Activated naive CD4-positive, alpha-beta T cell treated with anti-CD3 and anti-CD28 coated beads, Interleukin-2, amount 50 U/mL, for 72 hours (primary cell): ENCODE results near the gene SOX21. TPM values are rescaled to one million over a fixed set of nuclear protein-coding genes. Genes with fewer than 3 reads are reported as not detected.
A peak's percentile ranks its signal among the peaks of the same experiment; 100 is the strongest.
"Not testable (repeated sequence)": the region's sequence is repeated elsewhere in the genome, so short reads cannot be mapped to it uniquely, and the experiment has no call there.

Source experiments
- ATAC-seq, 2 donors: fragments of 150-1000 bp; cut with Tn5 transposase; 2 replicates each; pipeline ENCODE4 v1.10.0; 2021; ENCODE audit warnings: mild to moderate bottlenecking in 2 of 2, moderate library complexity in 2 of 2
- DNase-seq, 2 donors: peaks; one replicate each; pipeline ENCODE4 v3.0.0; 2021 to 2022; ENCODE audit warnings: low spot score in 2 of 2
- H3K27ac Mint-ChIP-seq, 2 donors: one replicate each; pipeline ENCODE4 v1.8.0; 2022; ENCODE audit warnings: mild to moderate bottlenecking in 2 of 2, mixed read lengths in 2 of 2
- H3K36me3 Mint-ChIP-seq, 2 donors: one replicate each; pipeline ENCODE4 v1.8.0; 2022; ENCODE audit warnings: mixed read lengths in 2 of 2
- H3K9me3 Mint-ChIP-seq, 2 donors: one replicate each; pipeline ENCODE4 v1.8.0; 2022; ENCODE audit warnings: mixed read lengths in 2 of 2
- total RNA-seq, 2 donors: library from RNA; stranded (reverse); gene quantifications; one replicate each; pipeline ENCODE4 v1.2.3, GENCODE V29; 2022

SOX21 gene
- total RNA-seq: not detected

DNA sequence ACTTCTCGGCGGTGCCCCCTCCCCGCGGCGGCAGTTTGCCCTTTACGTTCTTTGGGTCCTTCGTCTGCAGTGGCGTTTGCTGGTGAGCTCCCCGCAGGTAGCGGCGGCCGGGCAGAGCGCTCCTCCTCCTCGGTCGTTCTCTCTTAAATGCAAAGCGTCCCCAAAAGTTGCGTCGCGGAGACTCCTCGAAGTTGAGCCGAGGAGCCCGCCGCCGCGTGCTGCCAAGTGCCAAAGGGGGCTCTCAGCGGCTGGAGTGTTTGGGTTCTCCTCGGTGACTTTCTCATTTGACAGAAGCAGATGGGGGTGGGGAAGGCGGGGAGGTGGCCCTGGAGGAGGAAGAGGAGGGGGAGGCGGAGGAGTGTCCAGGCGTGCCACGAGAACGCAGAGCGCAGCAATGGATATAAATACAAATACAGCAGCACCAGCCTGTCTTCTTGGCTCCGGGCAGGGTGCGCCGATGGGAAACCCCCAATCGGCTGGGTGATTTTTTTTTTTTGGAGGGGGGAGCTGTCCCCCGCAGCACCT, at the start of gene SOX21:
TSS of gene SOX21 (minus strand) at position 259 of the 525 bp plus-strand sequence. CDS start 496 bp downstream, outside the sequence.
- DNase-seq: no peak
- peaks cover 0 to 4% of the 10 kb centered on the region in 2 donors for H3K9me3 Mint-ChIP-seq
- peak in 1 of 2 donors; percentile 19 for ATAC-seq
- H3K36me3 Mint-ChIP-seq: peaks cover 0 to 17% of the 10 kb centered on the region in 2 donors
- no peak within 1 kb of the TSS for H3K27ac Mint-ChIP-seq

DNA sequence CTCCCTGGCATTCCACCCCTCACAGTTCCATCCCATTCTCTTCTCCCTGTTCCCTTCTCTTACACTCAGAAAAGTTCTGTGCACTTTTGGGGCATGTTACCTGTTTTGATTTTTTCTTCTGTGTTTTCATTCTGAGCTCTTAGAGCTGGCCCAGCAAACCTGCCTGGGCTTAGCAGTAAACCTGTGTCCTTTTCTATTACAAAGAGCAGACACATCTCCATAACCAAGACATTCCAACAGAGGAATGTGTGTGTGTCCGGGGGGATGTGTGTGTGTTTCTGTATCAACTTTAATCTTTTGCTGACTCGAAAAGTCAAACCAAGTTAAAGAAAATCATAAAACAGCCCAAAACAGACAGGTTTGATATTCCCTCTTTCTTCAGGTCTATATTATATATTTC, 49.1 kb upstream of the SOX21 start:
- DNase-seq: no peak
- peaks cover 3% of the 10 kb centered on the region in 2 donors for H3K9me3 Mint-ChIP-seq
- ATAC-seq: no peak
- H3K27ac Mint-ChIP-seq: no peak overlapping the region
- no peaks in the 10 kb centered on the region for H3K36me3 Mint-ChIP-seq

DNA sequence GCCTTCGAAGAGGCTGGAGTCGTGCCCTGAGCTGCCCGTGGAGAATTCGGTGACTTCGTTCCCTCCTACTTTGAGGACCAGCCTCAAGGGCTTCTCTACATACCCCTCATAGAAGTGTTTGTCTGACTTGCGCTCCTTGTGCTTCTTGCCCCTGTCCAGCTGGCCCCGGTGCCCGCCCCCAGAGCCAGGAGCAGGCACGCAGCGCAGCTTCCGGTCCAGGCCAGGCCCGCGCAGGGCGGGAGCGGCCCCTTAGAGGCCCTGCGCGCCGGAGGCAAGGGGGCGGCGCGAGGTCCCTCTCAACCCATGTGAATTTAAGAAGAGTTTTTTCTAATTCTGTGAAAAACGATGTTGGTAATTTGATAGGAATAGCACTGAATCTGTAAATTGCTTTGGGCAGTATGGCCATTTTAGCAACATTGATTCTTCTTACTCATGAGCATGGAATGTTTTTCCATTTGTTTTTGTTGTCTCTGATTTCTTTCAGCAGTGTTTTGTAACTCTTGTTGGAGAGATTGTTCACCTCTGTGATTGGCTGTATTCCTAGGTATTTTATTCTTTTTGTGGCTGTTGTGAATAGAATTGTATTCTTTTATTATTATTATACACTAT, 46.9 kb upstream of the SOX21 start:
- ATAC-seq (no peak), DNase-seq (no peak)
- Mint-ChIP-seq H3K36me3 (no peaks in the 10 kb centered on the region), H3K27ac (no peak overlapping the region), H3K9me3 (peaks cover 0 to 3% of the 10 kb centered on the region in 2 donors)

DNA sequence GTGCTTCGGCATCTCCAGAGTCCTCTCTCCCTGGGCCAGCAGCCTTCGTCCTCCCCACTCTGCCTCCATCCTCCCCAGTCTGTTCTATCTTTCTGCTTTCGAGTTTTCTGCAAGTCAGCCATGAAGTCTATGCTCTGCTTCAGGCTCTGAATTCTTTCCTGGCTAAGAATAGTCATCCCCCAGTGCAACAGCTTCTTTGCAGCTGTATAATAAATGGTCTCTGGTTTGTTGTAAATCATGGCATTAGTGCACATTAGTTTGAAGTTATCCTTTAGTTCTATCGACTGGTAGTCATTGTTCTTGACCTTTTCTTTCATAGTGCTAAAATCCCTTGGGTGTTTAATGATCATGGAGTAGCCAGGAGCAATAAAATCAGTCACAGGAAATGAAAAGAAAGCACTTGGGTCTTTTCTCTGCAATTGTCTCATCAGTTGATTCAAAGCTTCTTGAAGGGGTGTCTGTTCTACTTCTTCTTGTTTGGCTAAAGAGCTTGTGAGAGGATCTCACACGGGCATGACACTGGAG, 46.2 kb upstream of the SOX21 start:
- ATAC-seq (no peak), DNase-seq (no peak)
- Mint-ChIP-seq H3K27ac (no peak overlapping the region), H3K36me3 (no peaks in the 10 kb centered on the region), H3K9me3 (peaks cover 0 to 3% of the 10 kb centered on the region in 2 donors)

DNA sequence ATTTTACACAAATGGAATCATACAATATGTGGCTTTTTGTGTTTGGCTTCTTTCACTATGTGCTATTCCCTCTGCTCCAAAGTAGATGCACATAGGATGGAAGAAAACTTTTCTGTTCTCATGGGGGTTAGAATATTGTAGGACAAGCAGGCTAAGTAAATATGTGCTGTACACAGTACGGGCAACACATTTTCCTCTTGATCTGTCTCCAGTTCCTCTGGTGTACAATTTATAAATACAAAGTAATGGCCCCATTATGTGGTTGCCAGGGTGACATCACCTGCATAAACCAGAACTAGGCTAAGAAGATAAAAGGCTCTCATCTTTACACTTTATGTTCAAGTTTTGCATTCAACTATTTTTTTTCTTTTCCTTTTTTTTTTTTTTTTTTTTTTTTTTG, 41.0 kb upstream of the SOX21 start:
- no peaks in the 10 kb centered on the region for H3K9me3 Mint-ChIP-seq
- ATAC-seq: no peak
- no peak overlapping the region for H3K27ac Mint-ChIP-seq
- no peak for DNase-seq
- H3K36me3 Mint-ChIP-seq: no peaks in the 10 kb centered on the region

GRCh38 chr13:94749162-94749561, 36.8 kb upstream of the SOX21 start:
- no peak overlapping the region for H3K27ac Mint-ChIP-seq
- H3K9me3 Mint-ChIP-seq: no peaks in the 10 kb centered on the region

GRCh38 chr13:94739235-94739634, 26.9 kb upstream of the SOX21 start:
- no peaks in the 10 kb centered on the region for H3K36me3 Mint-ChIP-seq
- ATAC-seq: no peak
- no peak overlapping the region for H3K27ac Mint-ChIP-seq
- no peaks in the 10 kb centered on the region for H3K9me3 Mint-ChIP-seq
- no peak for DNase-seq

More at GRCh38 chr13:94749162-94749561, 36.8 kb upstream of the SOX21 start:
- no peaks in the 10 kb centered on the region for H3K36me3 Mint-ChIP-seq
- no peak for ATAC-seq
- DNase-seq: no peak

- ATAC-seq: no peak
- peaks cover 0 to 9% of the 10 kb centered on the region in 2 donors for H3K36me3 Mint-ChIP-seq
- peaks cover 0 to under 1% of the 10 kb centered on the region in 2 donors for H3K9me3 Mint-ChIP-seq
- H3K27ac Mint-ChIP-seq: no peak overlapping the region
- DNase-seq: no peak
Observed at GRCh38 chr13:94731028-94731427, 18.7 kb upstream of the SOX21 start.

GRCh38 chr13:94729941-94730340, 17.6 kb upstream of the SOX21 start:
- not testable (repeated sequence) for H3K27ac Mint-ChIP-seq, H3K9me3 Mint-ChIP-seq, ATAC-seq, DNase-seq
- H3K36me3 Mint-ChIP-seq: peaks cover 0 to 13% of the 10 kb centered on the region in 2 donors

DNA sequence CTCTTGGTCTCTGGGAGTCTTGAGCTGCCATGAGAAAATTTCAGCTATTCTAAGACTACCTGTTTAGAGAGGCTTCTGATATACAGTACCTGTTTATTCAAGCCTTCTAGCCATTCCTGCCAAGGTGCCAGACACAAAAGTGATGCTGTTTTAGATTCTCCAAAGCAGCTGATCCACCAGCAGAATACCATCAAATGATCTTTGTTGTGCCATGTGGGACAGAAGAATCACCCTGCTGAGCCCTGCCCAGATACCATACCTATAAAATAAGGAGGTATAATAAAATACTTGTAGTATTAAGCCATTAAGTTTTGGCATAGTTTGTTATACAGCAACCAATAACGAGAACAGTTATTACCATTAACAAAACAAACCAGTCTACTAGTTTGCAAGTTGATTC, 14.1 kb upstream of the SOX21 start:
- Mint-ChIP-seq H3K36me3 (peaks cover 0 to 13% of the 10 kb centered on the region in 2 donors), H3K9me3 (peaks cover 0 to 5% of the 10 kb centered on the region in 2 donors), H3K27ac (no peak overlapping the region)
- DNase-seq (no peak), ATAC-seq (no peak)

GRCh38 chr13:94722609-94723345, 10.4 kb upstream of the SOX21 start:
- no peak for DNase-seq
- Mint-ChIP-seq H3K27ac (no peak overlapping the region), H3K36me3 (peaks cover 0 to 5% of the 10 kb centered on the region in 2 donors), H3K9me3 (peaks cover 0 to 5% of the 10 kb centered on the region in 2 donors)
- no peak for ATAC-seq

DNA sequence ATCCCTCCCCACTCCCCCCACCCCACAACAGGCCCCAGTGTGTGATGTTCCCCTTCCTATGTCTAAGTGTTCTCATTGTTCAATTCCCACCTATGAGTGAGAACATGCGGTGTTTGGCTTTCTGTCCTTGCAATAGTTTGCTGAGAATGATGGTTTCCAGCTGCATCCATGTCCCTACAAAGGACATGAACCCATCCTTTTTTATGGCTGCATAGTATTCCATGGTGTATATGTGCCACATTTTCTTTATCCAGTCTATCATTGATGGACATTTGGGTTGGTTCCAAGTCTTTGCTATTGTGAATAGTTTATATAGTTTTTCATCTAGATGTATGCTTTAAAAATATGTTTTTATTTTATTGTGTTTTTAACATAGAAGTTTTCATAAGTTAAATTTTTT, 6.4 kb upstream of the SOX21 start:
- not testable (repeated sequence) for H3K27ac Mint-ChIP-seq, DNase-seq, ATAC-seq, H3K9me3 Mint-ChIP-seq, H3K36me3 Mint-ChIP-seq

- H3K9me3 Mint-ChIP-seq: no peaks in the 10 kb centered on the region
- no peak overlapping the region for H3K27ac Mint-ChIP-seq
- no peaks in the 10 kb centered on the region for H3K36me3 Mint-ChIP-seq
- no peak for DNase-seq
- no peak for ATAC-seq
Observed at GRCh38 chr13:94717916-94718315, 5.6 kb upstream of the SOX21 start.

- Mint-ChIP-seq H3K36me3 (no peaks in the 10 kb centered on the region), H3K9me3 (no peaks in the 10 kb centered on the region), H3K27ac (no peak overlapping the region)
- DNase-seq (no peak), ATAC-seq (no peak)
Observed at GRCh38 chr13:94716016-94716415, 3.7 kb upstream of the SOX21 start.

DNA sequence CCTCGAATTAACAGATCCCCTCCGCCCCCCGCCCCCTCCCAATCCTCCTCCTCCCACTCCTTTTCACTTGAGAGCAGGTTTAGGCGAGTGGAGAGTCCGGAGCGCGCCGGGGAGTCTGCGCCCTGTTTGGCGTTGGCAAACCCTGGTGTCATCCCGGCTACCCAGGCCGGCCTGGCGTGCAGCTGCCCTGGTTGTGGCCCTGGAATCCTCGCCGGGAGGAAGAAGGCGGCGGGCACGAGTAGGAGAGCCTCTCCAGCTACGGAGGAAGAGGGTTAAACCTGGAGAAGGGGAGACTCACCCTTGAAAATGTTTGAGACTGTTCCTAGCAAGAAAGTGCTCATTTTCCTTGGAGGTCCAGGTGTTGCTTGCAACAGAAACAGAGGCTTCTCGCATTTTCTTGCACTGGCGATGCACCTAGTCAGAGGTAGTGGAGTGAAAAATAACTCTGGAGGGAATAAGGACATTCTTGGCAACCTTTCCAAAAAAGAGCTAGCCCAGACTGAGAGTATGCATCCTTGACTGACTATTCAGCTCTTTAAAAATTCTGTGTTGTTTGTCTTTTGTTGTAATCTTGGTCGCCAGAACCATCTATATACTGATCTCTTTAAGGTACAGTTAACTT, 1.3 kb upstream of the SOX21 start:
- Mint-ChIP-seq H3K9me3 (peaks cover 0 to under 1% of the 10 kb centered on the region in 2 donors), H3K36me3 (peaks cover 0 to 6% of the 10 kb centered on the region in 2 donors), H3K27ac (no peak overlapping the region)
- ATAC-seq: no peak
- DNase-seq: no peak

DNA sequence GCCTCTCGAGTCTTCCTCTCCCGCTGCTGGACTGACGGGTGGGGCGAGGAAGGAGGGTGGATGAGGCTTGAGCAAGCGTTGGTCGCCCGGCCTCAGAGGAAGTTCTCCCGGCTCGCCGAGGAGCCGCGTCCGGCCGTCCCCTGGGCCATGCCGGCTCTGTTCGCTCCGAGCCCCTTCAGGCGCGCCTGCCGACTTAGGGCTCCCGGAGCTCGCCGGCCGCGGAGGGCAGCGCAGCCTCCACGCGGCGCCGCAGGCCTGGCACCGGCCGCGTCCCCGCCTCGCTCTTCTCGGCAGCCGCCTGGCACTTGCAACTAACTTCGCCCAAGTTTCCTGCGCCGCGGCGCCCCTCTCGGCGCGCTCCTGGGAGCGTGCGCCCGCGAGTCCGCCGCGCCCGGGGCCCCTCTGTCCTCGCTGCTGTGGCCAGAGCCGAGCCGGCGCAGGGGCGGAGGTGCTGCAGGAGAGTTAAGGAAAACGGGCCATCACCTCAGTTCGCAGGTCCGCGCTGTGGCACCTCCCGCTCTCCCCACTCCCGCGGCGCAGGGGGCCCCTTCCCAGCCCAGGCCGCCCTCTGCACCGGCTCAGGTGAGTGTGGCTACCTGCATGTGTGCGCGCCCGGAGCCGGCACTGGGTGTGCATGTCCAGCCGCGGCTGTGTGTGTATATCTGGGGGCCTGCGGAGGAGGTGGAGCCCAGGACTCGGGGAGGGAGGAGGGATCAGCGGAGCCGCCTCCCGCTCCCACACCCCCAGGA, 641 bp upstream of the SOX21 start:
- Mint-ChIP-seq H3K9me3 (peaks cover 0 to 4% of the 10 kb centered on the region in 2 donors), H3K27ac (no peak overlapping the region)

More for the DNA sequence above, 641 bp upstream of the SOX21 start:
- DNase-seq: no peak
- ATAC-seq: peak; percentile 14 to 33
- H3K36me3 Mint-ChIP-seq: peaks cover 0 to 11% of the 10 kb centered on the region in 2 donors
